ENCODE results near the gene RFX3. TPM values are rescaled to one million over a fixed set of nuclear protein-coding genes. Genes with fewer than 3 reads are reported as not detected.

Gene RFX3
- total RNA-seq, 4 donors from 2014 or later: 4.0 to 8.2 (median 5.6) TPM

GRCh38 chr9:3261484-3261883 is 264.3 kb downstream of the RFX3 start:
- intact Hi-C loops (cut with DNase I; ENCODE audit: low total_unique reads): no loop called here

GRCh38 chr9:3256571-3257330 is 269.1 kb downstream of the RFX3 start:
- 96% methylated on average over 3 of the region's 3 CpGs for WGBS, 2 donors
- TF ChIP-seq CTCF (IDR thresholded peaks at IDR 0.05) (no peak), POLR2A (IDR thresholded peaks at IDR 0.05) (no peak)
- intact Hi-C loops (cut with DNase I; ENCODE audit: low total_unique reads): loop anchor here (5.0 kb wide), 1 partner anchor 556 kb away; no protein-coding TSS in a partner anchor

More at GRCh38 chr9:3261484-3261883, 264.3 kb downstream of the RFX3 start:
- no peak overlapping the region for H3K4me3 ChIP-seq (ENCODE audit: low read depth, poor library complexity, severe bottlenecking)
- DNase-seq (ENCODE audit: low spot score in 2 of 2): no peak
- TF ChIP-seq POLR2A (IDR thresholded peaks at IDR 0.05) (no peak), CTCF (IDR thresholded peaks at IDR 0.05) (no peak)
- WGBS, 2 donors: 93 to 95% methylated on average over 5 of the region's 5 CpGs

GRCh38 chr9:3251309-3251708 is 274.5 kb downstream of the RFX3 start:
- intact Hi-C loops (cut with DNase I; ENCODE audit: low total_unique reads): no loop called here
- H3K4me3 ChIP-seq (ENCODE audit: low read depth, poor library complexity, severe bottlenecking): no peak overlapping the region
- DNase-seq (ENCODE audit: low spot score in 2 of 2): no peak
- 47 to 96% methylated on average over 2 of the region's 2 CpGs for WGBS, 2 donors
- TF ChIP-seq CTCF (IDR thresholded peaks at IDR 0.05): no peak
- no peak for TF ChIP-seq POLR2A (IDR thresholded peaks at IDR 0.05)

More at GRCh38 chr9:3256571-3257330, 269.1 kb downstream of the RFX3 start:
- no peak for DNase-seq (ENCODE audit: low spot score in 2 of 2)
- no peak overlapping the region for H3K4me3 ChIP-seq (ENCODE audit: low read depth, poor library complexity, severe bottlenecking)

GRCh38 chr9:3250741-3251140 is 275.1 kb downstream of the RFX3 start:
- WGBS, 2 donors: 87 to 88% methylated on average over 4 of the region's 4 CpGs
- DNase-seq (ENCODE audit: low spot score in 2 of 2): no peak
- intact Hi-C loops (cut with DNase I; ENCODE audit: low total_unique reads): no loop called here
- TF ChIP-seq CTCF (IDR thresholded peaks at IDR 0.05): no peak
- TF ChIP-seq POLR2A (IDR thresholded peaks at IDR 0.05): no peak
- no peak overlapping the region for H3K4me3 ChIP-seq (ENCODE audit: low read depth, poor library complexity, severe bottlenecking)

- intact Hi-C loops (cut with DNase I; ENCODE audit: low total_unique reads): no loop called here
- 93 to 95% methylated on average over 3 of the region's 3 CpGs for WGBS, 2 donors
- H3K4me3 ChIP-seq (ENCODE audit: low read depth, poor library complexity, severe bottlenecking): no peak overlapping the region
- no peak for TF ChIP-seq POLR2A (IDR thresholded peaks at IDR 0.05)
- no peak for TF ChIP-seq CTCF (IDR thresholded peaks at IDR 0.05)
- no peak for DNase-seq (ENCODE audit: low spot score in 2 of 2)
Observed at GRCh38 chr9:3247211-3247610, 278.6 kb downstream of the RFX3 start.

Measured in lower leg skin (tissue), 4 donors.